H1 (cell line): ENCODE data around the gene GRIA4. TPM values are rescaled to one million over a fixed set of nuclear protein-coding genes. Genes with fewer than 3 reads are reported as not detected.

Experiments used
- CTCF ChIA-PET: fragments of 300-600 bp; sonication (Branson Sonifier 250); formaldehyde crosslinking; loops from one replicate; lab custom pipeline; 2021; ENCODE audit not compliant: partially characterized antibody; lab: Charles Lee
- POLR2A ChIA-PET: fragments of 300-600 bp; sonication (Branson Sonifier 250); formaldehyde crosslinking; loops from one replicate; lab custom pipeline; 2021; ENCODE audit warnings: inconsistent platforms; ENCODE audit not compliant: partially characterized antibody; lab: Charles Lee
- DNase-seq, 2 experiments: peaks; one replicate each; pipeline versions ENCODE4 v3.0.0 to v3.0.0-alpha.2; 2010 to 2022; ENCODE audit warnings: low spot score in 2 of 2, low read depth in 1 of 2, mixed read lengths in 1 of 2
- FAIRE-seq: peaks from 2 replicates; lab custom pipeline; 2011; peaks lifted over from hg19 to GRCh38; lab: Jason Lieb, UNC
- H2AFZ ChIP-seq: 2 replicates; pipeline ENCODE4 v1.8.1; 2012; ENCODE audit warnings: low read length, inconsistent platforms
- H2AK5ac ChIP-seq: 2 replicates; pipeline ENCODE4 v1.6.1; 2013; ENCODE audit warnings: low read depth, low read length
- H2BK120ac ChIP-seq: replicated peaks from 2 replicates; pipeline ENCODE3; 2013; ENCODE audit warnings: low read depth, low read length, inconsistent platforms
- H2BK12ac ChIP-seq: 2 replicates; pipeline ENCODE4 v1.6.1; 2013; ENCODE audit warnings: low read depth, low read length
- H2BK15ac ChIP-seq: 2 replicates; pipeline ENCODE4 v1.6.1; 2013; ENCODE audit warnings: low read length
- H2BK20ac ChIP-seq: 2 replicates; pipeline ENCODE4 v1.6.1; 2013; ENCODE audit warnings: low read length
- H2BK5ac ChIP-seq: 2 replicates; pipeline ENCODE4 v1.6.1; 2013; ENCODE audit warnings: low read depth, low read length
- H3K14ac ChIP-seq: 2 replicates; pipeline ENCODE4 v1.6.1; 2013; ENCODE audit warnings: inconsistent platforms; ENCODE audit not compliant: insufficient read length
- H3K18ac ChIP-seq: 2 replicates; pipeline ENCODE4 v1.6.1; 2013; ENCODE audit warnings: low read length; ENCODE audit errors: extremely low read depth
- H3K23ac ChIP-seq: 2 replicates; pipeline ENCODE4 v1.6.1; 2013; ENCODE audit warnings: inconsistent platforms; ENCODE audit not compliant: insufficient read length
- H3K23me2 ChIP-seq: 2 replicates; pipeline ENCODE4 v1.6.1; 2013; ENCODE audit warnings: low read depth, low read length
- H3K27ac ChIP-seq: 2 replicates; pipeline ENCODE4 v1.6.1; 2011; ENCODE audit warnings: low read depth, low read length, inconsistent platforms
- H3K27me3 ChIP-seq, 4 experiments: replicated peaks in 1 of 4; 1 replicate in 1 of 4; 2 replicates in 3 of 4; pipeline versions ENCODE4 v1.6.1 to v1.8.1; 2011 to 2013; ENCODE audit warnings: low read length in 3 of 4, mild to moderate bottlenecking in 3 of 4, inconsistent platforms in 2 of 4, mixed read lengths in 2 of 4, moderate library complexity in 1 of 4; ENCODE audit not compliant: control insufficient read depth in 3 of 4, insufficient read depth in 3 of 4; ENCODE audit errors: extremely low read depth in 1 of 4
- H3K36me3 ChIP-seq, 4 experiments: 2 replicates each; pipeline versions ENCODE4 v1.6.1 to v1.8.1; 2011 to 2013; ENCODE audit warnings: mild to moderate bottlenecking in 4 of 4, low read length in 3 of 4, moderate library complexity in 2 of 4, control low read depth in 1 of 4, inconsistent platforms in 1 of 4; ENCODE audit not compliant: insufficient read depth in 4 of 4, control insufficient read depth in 2 of 4
- H3K4ac ChIP-seq: replicated peaks from 2 replicates; pipeline ENCODE3; 2013; ENCODE audit warnings: low read length, low read depth, mixed read lengths, inconsistent platforms; ENCODE audit not compliant: insufficient read length
- H3K4me1 ChIP-seq, 4 experiments: replicated peaks in 1 of 4; 1 replicate in 1 of 4; 2 replicates in 3 of 4; pipeline versions ENCODE4 v1.6.1 to v1.8.1; 2011 to 2013; ENCODE audit warnings: low read length in 3 of 4, inconsistent platforms in 2 of 4, mixed read lengths in 1 of 4; ENCODE audit not compliant: insufficient read depth in 4 of 4, control insufficient read depth in 3 of 4
- H3K4me2 ChIP-seq, 2 experiments: 2 replicates each; pipeline versions ENCODE4 v1.6.1 to v1.8.1; 2011 to 2013; ENCODE audit warnings: low read depth in 2 of 2, low read length in 2 of 2, control low read depth in 1 of 2, inconsistent platforms in 1 of 2, mild to moderate bottlenecking in 1 of 2; ENCODE audit not compliant: insufficient read depth in 1 of 2
- H3K4me3 ChIP-seq, 4 experiments: fragments of 200-600, 300-600 bp in 1 of 4; sonication (generic), shearing (Covaris generic), sonication (Bioruptor Twin) in 1 of 4; 2 replicates each; pipeline versions ENCODE4 v1.5.1 to v1.8.1; 2011 to 2016; ENCODE audit warnings: low read length in 4 of 4, low read depth in 3 of 4, control low read depth in 2 of 4, inconsistent platforms in 2 of 4, mild to moderate bottlenecking in 2 of 4, mixed read lengths in 1 of 4, moderate library complexity in 1 of 4; ENCODE audit not compliant: insufficient read depth in 2 of 4; ENCODE audit errors: extremely low read depth in 1 of 4
- H3K56ac ChIP-seq: replicated peaks from 2 replicates; pipeline ENCODE3; 2013; ENCODE audit warnings: low read depth, mild to moderate bottlenecking, mixed read lengths, low read length, inconsistent platforms; ENCODE audit not compliant: insufficient read length
- H3K79me1 ChIP-seq: 2 replicates; pipeline ENCODE4 v1.6.1; 2013; ENCODE audit warnings: low read depth, low read length, control low read depth
- H3K79me2 ChIP-seq, 2 experiments: 2 replicates each; pipeline versions ENCODE4 v1.6.1 to v1.8.1; 2012 to 2013; ENCODE audit warnings: low read length in 2 of 2, mild to moderate bottlenecking in 2 of 2, inconsistent platforms in 1 of 2; ENCODE audit not compliant: insufficient read depth in 2 of 2, control insufficient read depth in 1 of 2
- H3K9ac ChIP-seq, 4 experiments: replicated peaks in 1 of 4; 1 replicate in 1 of 4; 2 replicates in 3 of 4; pipeline versions ENCODE4 v1.6.1 to v1.8.1; 2011 to 2013; ENCODE audit warnings: low read depth in 3 of 4, low read length in 3 of 4, control low read depth in 2 of 4, mild to moderate bottlenecking in 2 of 4, moderate library complexity in 2 of 4, inconsistent platforms in 1 of 4; ENCODE audit errors: extremely low read depth in 1 of 4
- H3K9me3 ChIP-seq, 2 experiments: 2 replicates each; pipeline versions ENCODE4 v1.6.1 to v1.8.1; 2012 to 2013; ENCODE audit warnings: mild to moderate bottlenecking in 2 of 2, moderate library complexity in 2 of 2, control low read depth in 1 of 2, inconsistent platforms in 1 of 2, low read depth in 1 of 2, low read length in 1 of 2, mixed read lengths in 1 of 2; ENCODE audit not compliant: insufficient read depth in 2 of 2
- H4K20me1 ChIP-seq, 2 experiments: replicated peaks in 1 of 2; 2 replicates each; pipeline versions ENCODE3 to v1.8.1; 2011 to 2013; ENCODE audit warnings: inconsistent platforms in 2 of 2, low read length in 2 of 2, mild to moderate bottlenecking in 1 of 2; ENCODE audit not compliant: insufficient read depth in 2 of 2, control insufficient read depth in 1 of 2
- H4K5ac ChIP-seq: 2 replicates; pipeline ENCODE4 v1.6.1; 2013; ENCODE audit warnings: low read length, low read depth, mixed read lengths, inconsistent platforms; ENCODE audit not compliant: insufficient read length
- H4K8ac ChIP-seq: 2 replicates; pipeline ENCODE4 v1.8.0; 2013; ENCODE audit warnings: mild to moderate bottlenecking, moderate library complexity, low read length, inconsistent platforms; ENCODE audit not compliant: insufficient read depth; ENCODE audit errors: extremely low read depth
- H4K91ac ChIP-seq: replicated peaks from 2 replicates; pipeline ENCODE3; 2013; ENCODE audit warnings: low read length, mixed read lengths, inconsistent platforms; ENCODE audit not compliant: insufficient read length
- NANOG ChIP-seq: IDR thresholded peaks from 2 replicates; pipeline ENCODE4 v1.6.1; 2011; ENCODE audit warnings: low read length, low read depth, mild to moderate bottlenecking, inconsistent platforms; ENCODE audit not compliant: insufficient read depth, poor library complexity, severe bottlenecking
- RAD21 ChIP-seq, 2 experiments: IDR thresholded peaks in 1 of 2; conservative IDR thresholded peaks in 1 of 2; 2 replicates each; pipeline ENCODE4 v1.6.1; 2011; ENCODE audit warnings: low read depth in 2 of 2, low read length in 2 of 2, improper control_type of control experiment in 1 of 2, inconsistent platforms in 1 of 2, mild to moderate bottlenecking in 1 of 2, moderate library complexity in 1 of 2
- WGBS, 2 experiments: shearing (Covaris generic) in 1 of 2; methylation state at CpG; one replicate each; pipeline versions ENCODE4 v1.1.6 to v1.1.7; 2013 to 2015; ENCODE audit warnings: low lambda C conversion rate in 2 of 2, mixed read lengths in 2 of 2, inconsistent platforms in 1 of 2, low coverage in 1 of 2, missing lambda C conversion rate in 1 of 2; ENCODE audit not compliant: insufficient replicate concordance in 2 of 2, insufficient coverage in 1 of 2, insufficient read length in 1 of 2; ENCODE audit errors: extremely low coverage in 1 of 2, missing lambda C conversion rate in 1 of 2; 5-methylcytosine and 5-hydroxymethylcytosine counted together
- polyA plus RNA-seq, 7 experiments: library from polyadenylated mRNA; depleted of rRNA in 3 of 7; stranded (reverse) in 5 of 7; unstranded in 2 of 7; fragments of >200 nt in 5 of 7; fragments of 200-250 nt in 2 of 7; gene quantifications; 1 replicate in 5 of 7; 2 replicates in 1 of 7; 4 replicates in 1 of 7; pipeline versions ENCODE4 v1.2.1 to v1.2.3, GENCODE V29; 2011 to 2013; ENCODE audit warnings: missing spikeins in 2 of 7, mixed read lengths in 2 of 7
- total RNA-seq: library from RNA; stranded (reverse); fragmentation: NEBNext Ultra II Directional; extraction: Animal tissue kit (Norgen Biotek cat#: 25700); gene quantifications from 2 replicates; pipeline ENCODE4 v1.2.1, GENCODE V29; 2021

GRIA4 gene
- total and polyA plus RNA-seq, 2 of the 8 experiments (the other 6 are each of a cell fraction or from before 2014, with no cell fraction given) = 12.5 to 21.8 TPM

- H3K4ac ChIP-seq = no peak overlapping the region
- H2BK20ac ChIP-seq = no peak overlapping the region
- H3K18ac ChIP-seq = no peak overlapping the region
- no peak for FAIRE-seq
- no peaks in the 10 kb centered on the region for H3K36me3 ChIP-seq
- H3K79me2 ChIP-seq = no peaks in the 10 kb centered on the region
- no peak overlapping the region for H3K4me3 ChIP-seq
- H3K79me1 ChIP-seq = no peaks in the 10 kb centered on the region
- H3K23ac ChIP-seq = no peak overlapping the region
- no peak overlapping the region for H4K8ac ChIP-seq
- H3K56ac ChIP-seq = no peak overlapping the region
- H2BK120ac ChIP-seq = no peak overlapping the region
- no peak overlapping the region for H2AK5ac ChIP-seq
- no peaks in the 10 kb centered on the region; the same call in 1 of the 2 replicates for H3K23me2 ChIP-seq
- 49% methylated on average over 2 of the region's 2 CpGs; no CpG with 5 or more reads in 1 of the 2 experiments for WGBS, 2 experiments
- H3K27ac ChIP-seq = no peak overlapping the region
- no peak overlapping the region for H3K9ac ChIP-seq
- TF ChIP-seq RAD21 (IDR thresholded peaks at IDR 0.05 in 1 of 2, conservative IDR thresholded peaks at IDR 0.05 in 1 of 2; ENCODE audit: low read depth in 2 of 2, low read length in 2 of 2) = no peak
- TF ChIP-seq NANOG = peak; percentile 58
- TF ChIP-seq, all 59 proteins: peak for 1
- H4K5ac ChIP-seq = no peak overlapping the region
- no peak overlapping the region for H3K14ac ChIP-seq
- H4K91ac ChIP-seq = no peak overlapping the region
- no peak overlapping the region for H2AFZ ChIP-seq
- POLR2A ChIA-PET = no interaction called here
- peaks cover 0 to 4% (median 0%) of the 10 kb centered on the region in 4 experiments; a peak in 2 of 7 replicates for H3K4me1 ChIP-seq
- H3K9me3 ChIP-seq = no peaks in the 10 kb centered on the region
- CTCF ChIA-PET = no interaction called here
- DNase-seq = no peak
- H2BK5ac ChIP-seq = no peak overlapping the region
- peak overlapping the region; percentile 32 to 38; a peak in 3 of 4 replicates for H3K4me2 ChIP-seq
- no peak overlapping the region for H2BK15ac ChIP-seq
- no peaks in the 10 kb centered on the region for H3K27me3 ChIP-seq
- H4K20me1 ChIP-seq = no peaks in the 10 kb centered on the region
- H2BK12ac ChIP-seq = no peak overlapping the region
Observed at GRCh38 chr11:105786741-105787140, 176.9 kb downstream of the GRIA4 start.
